Stimulated activated CD4-positive, alpha-beta T cell treated with anti-CD3 and anti-CD28 coated beads, Interleukin-1b, Interleukin-23, amount 100 ng/mL, for 48 hours (primary cell): Measurements from ENCODE around the gene C2orf42.
"Not testable (repeated sequence)": the region's sequence is repeated elsewhere in the genome, so short reads cannot be mapped to it uniquely, and the experiment has no call there.

Source experiments
- DNase-seq: peaks from one replicate; pipeline ENCODE4 v3.0.0-alpha.2; 2020

C2orf42 gene

GRCh38 chr2:70102323-70102905 lies 88.4 kb downstream of the C2orf42 start:
- not testable (repeated sequence) for DNase-seq

GRCh38 chr2:70101686-70102085 lies 89.1 kb downstream of the C2orf42 start:
- not testable (repeated sequence) for DNase-seq

GRCh38 chr2:70101174-70101573 lies 89.6 kb downstream of the C2orf42 start:
- no peak for DNase-seq
